HG03432 (cell line): ENCODE measurements around the gene SYT12.

Experiments used
- ATAC-seq: cut with Tn5 transposase; IDR thresholded peaks from one replicate; pipeline ENCODE4 v1.9.1; 2021; ENCODE audit warnings: mild to moderate bottlenecking, moderate library complexity; ENCODE audit not compliant: unreplicated experiment

The SYT12 gene

GRCh38 chr11:67098799-67099429, 76.0 kb downstream of the SYT12 start:
- ATAC-seq: no peak

- no peak for ATAC-seq
Measured at GRCh38 chr11:67099831-67100324, 76.9 kb downstream of the SYT12 start.
